HG03432 (cell line): ENCODE measurements around the gene DDX1.

Experiments
- ATAC-seq: cut with Tn5 transposase; IDR thresholded peaks from one replicate; pipeline ENCODE4 v1.9.1; 2021; ENCODE audit warnings: mild to moderate bottlenecking, moderate library complexity; ENCODE audit not compliant: unreplicated experiment

The DDX1 gene

GRCh38 chr2:15658911-15659310 lies 67.2 kb downstream of the DDX1 start:
- no peak for ATAC-seq

GRCh38 chr2:15660491-15661294 lies 69.0 kb downstream of the DDX1 start:
- no peak for ATAC-seq

- ATAC-seq, result no peak
These were observed 69.6 kb downstream of the DDX1 start for GRCh38 chr2:15661295-15661569.

GRCh38 chr2:15662026-15662425 lies 70.4 kb downstream of the DDX1 start:
- no peak for ATAC-seq

GRCh38 chr2:15662579-15662978 lies 70.9 kb downstream of the DDX1 start:
- ATAC-seq, result no peak

- ATAC-seq, result no peak
These were observed 72.1 kb downstream of the DDX1 start for GRCh38 chr2:15663802-15664201.

- no peak for ATAC-seq
These were observed 72.8 kb downstream of the DDX1 start for GRCh38 chr2:15664273-15665066.

GRCh38 chr2:15665067-15665942 lies 73.6 kb downstream of the DDX1 start:
- ATAC-seq, result no peak

- ATAC-seq, result no peak
These were observed 74.3 kb downstream of the DDX1 start for GRCh38 chr2:15665943-15666460.

GRCh38 chr2:15666861-15667808 lies 75.5 kb downstream of the DDX1 start:
- ATAC-seq, result no peak

GRCh38 chr2:15667809-15668556 lies 76.3 kb downstream of the DDX1 start:
- no peak for ATAC-seq

GRCh38 chr2:15668611-15669305 lies 77.1 kb downstream of the DDX1 start:
- ATAC-seq, result no peak

GRCh38 chr2:15669375-15669910 lies 77.8 kb downstream of the DDX1 start:
- no peak for ATAC-seq

GRCh38 chr2:15670469-15670868 lies 78.8 kb downstream of the DDX1 start:
- ATAC-seq, result no peak

- ATAC-seq, result no peak
These were observed 79.3 kb downstream of the DDX1 start for GRCh38 chr2:15670981-15671380.

- ATAC-seq, result no peak
These were observed 79.7 kb downstream of the DDX1 start for GRCh38 chr2:15671409-15671808.

- ATAC-seq, result no peak
These were observed 80.5 kb downstream of the DDX1 start for GRCh38 chr2:15671842-15672815.
